Activated CD8-positive, alpha-beta memory T cell treated with anti-CD3 and anti-CD28 coated beads for 24 hours (primary cell): ENCODE results near the gene C16orf92.

ENCODE experiments used
- DNase-seq: peaks from one replicate; pipeline ENCODE4 v3.0.0-alpha.2; 2020

The C16orf92 gene

GRCh38 chr16:30063278-30063892 is 40.4 kb downstream of the C16orf92 start:
- DNase-seq, result no peak

DNA sequence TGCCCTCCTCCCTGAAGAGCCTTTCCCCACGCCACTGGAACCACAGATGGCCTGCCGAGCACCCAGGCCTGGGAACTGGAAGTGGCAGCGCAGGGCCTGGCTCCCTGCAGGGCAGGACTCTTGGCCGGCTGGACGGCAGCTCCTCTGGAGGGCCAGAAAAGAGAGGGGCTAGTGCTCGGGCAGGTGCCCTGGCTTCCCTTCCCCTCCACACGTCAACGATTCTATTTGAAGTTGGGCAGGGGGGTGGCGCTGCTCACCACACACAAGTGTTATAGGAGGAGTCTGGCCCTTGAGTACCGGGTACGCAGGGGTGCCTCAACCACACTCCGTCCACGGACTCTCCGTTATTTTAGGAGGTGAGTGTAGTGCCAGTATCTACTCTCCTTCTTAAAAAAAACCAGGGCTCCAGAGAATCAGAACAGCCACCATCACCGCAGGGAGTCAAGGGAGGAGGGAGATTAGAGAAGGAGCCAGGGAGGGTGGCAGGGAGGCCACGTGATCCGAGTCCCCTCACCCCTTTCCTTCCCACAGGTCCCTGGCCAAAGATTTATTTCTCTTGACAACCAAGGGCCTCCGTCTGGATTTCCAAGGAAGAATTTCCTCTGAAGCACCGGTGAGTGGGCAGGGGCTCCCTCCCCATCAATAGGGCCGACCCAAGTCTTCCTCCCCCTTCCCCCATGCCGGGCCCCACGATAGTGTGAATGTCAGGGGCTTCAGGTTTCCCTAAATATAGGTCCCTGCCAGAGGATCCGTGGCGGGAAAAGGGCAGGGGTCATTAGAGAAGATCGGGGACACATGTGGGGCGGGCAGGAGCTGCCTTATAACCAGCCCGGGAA is 41.1 kb downstream of the C16orf92 start:
- peak; percentile 89 for DNase-seq

DNA sequence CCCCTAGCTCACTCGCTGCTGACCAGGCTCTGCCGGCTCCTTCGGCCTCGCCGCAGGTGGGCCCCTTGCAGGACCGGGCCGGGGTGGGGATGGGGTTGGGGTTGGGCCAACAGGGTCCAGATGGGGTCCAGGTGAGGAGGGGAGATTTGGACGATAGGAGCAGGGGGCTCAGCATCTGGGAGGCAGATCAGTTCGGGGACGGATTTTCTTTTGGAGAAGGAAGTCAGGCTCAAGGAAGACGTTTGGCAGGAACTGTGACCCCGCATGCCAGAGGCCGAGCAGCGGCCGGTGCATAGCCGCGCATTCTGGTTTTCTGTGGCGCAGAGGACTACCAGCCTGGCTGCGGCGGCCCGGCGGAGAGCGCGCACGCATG is 41.7 kb downstream of the C16orf92 start:
- DNase-seq, result no peak

GRCh38 chr16:30065102-30065942 is 42.3 kb downstream of the C16orf92 start, which contains the start of gene ALDOA:
Gene ALDOA (plus strand): TSS chr16:30065760. CDS start chr16:30066898, 1,138 bp downstream.
- peak; percentile 97 for DNase-seq

- DNase-seq, result no peak
These were observed 43.2 kb downstream of the C16orf92 start for GRCh38 chr16:30065943-30066760.

DNA sequence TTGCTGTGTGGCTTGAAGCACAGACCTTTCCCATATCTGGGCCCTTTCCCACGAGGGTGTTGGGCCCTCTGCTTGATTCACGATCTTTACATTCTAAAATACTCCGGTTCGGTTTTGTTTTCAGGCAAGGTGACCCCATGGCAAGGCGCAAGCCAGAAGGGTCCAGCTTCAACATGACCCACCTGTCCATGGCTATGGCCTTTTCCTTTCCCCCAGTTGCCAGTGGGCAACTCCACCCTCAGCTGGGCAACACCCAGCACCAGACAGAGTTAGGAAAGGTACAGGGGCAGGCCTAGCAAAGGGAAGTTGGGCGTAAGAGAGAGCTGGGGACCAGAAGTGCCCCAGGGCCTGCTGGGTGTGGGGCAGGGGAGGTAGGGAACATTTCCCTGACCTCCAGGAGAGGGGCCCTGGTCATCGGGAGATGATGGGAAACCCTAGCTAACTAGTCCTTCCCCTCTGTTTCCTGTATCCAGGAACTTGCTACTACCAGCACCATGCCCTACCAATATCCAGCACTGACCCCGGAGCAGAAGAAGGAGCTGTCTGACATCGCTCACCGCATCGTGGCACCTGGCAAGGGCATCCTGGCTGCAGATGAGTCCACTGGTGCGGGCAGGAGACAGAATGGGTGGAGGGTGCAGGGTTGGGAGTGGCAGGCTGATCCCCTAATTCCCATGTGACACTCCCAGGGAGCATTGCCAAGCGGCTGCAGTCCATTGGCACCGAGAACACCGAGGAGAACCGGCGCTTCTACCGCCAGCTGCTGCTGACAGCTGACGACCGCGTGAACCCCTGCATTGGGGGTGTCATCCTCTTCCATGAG is 44.0 kb downstream of the C16orf92 start:
- DNase-seq, result no peak

- DNase-seq, result no peak
These were observed 44.6 kb downstream of the C16orf92 start for GRCh38 chr16:30067584-30067916.

- DNase-seq, result no peak
These were observed 45.3 kb downstream of the C16orf92 start for GRCh38 chr16:30068333-30068732.

DNA sequence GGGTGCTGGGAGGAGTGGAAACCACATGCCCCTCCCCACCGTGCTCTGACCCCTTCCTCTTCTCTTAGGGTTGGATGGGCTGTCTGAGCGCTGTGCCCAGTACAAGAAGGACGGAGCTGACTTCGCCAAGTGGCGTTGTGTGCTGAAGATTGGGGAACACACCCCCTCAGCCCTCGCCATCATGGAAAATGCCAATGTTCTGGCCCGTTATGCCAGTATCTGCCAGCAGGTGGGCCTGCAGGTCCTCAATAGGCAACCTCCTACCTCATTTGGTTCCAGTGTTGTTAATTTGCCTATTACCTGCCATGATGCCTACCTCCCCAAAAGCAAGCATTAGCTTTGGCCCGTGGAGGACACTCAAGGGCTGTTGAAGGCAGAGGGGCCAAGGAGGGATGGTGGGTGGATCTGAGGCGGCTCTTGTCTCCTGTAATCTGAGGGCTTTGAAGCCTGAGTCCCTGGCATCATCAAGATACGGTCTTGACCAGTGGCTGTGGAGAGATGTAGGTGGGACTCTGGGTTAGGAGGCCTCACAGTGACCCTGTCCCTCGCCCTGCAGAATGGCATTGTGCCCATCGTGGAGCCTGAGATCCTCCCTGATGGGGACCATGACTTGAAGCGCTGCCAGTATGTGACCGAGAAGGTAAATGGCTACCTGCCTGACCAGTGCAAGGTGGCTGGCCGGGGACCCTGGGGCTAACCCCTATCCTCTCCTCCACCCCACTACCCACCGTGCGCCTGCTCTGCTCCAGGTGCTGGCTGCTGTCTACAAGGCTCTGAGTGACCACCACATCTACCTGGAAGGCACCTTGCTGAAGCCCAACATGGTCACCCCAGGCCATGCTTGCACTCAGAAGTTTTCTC is 46.0 kb downstream of the C16orf92 start:
- no peak for DNase-seq

DNA sequence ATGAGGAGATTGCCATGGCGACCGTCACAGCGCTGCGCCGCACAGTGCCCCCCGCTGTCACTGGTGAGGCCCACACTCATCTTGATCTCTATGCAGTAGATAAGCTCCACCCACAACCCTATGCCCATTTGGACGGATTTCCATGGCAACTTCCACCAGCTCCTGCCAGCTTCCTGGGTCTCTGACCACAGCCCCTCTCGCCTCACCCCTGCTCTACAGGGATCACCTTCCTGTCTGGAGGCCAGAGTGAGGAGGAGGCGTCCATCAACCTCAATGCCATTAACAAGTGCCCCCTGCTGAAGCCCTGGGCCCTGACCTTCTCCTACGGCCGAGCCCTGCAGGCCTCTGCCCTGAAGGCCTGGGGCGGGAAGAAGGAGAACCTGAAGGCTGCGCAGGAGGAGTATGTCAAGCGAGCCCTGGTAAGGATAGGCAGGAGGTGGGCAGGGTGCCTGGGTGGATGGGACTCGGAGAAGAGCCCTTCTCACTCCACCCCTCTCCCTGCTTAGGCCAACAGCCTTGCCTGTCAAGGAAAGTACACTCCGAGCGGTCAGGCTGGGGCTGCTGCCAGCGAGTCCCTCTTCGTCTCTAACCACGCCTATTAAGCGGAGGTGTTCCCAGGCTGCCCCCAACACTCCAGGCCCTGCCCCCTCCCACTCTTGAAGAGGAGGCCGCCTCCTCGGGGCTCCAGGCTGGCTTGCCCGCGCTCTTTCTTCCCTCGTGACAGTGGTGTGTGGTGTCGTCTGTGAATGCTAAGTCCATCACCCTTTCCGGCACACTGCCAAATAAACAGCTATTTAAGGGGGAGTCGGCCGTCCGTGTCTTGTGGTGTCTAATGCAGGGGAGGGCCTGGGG is 46.8 kb downstream of the C16orf92 start:
- no peak for DNase-seq

DNA sequence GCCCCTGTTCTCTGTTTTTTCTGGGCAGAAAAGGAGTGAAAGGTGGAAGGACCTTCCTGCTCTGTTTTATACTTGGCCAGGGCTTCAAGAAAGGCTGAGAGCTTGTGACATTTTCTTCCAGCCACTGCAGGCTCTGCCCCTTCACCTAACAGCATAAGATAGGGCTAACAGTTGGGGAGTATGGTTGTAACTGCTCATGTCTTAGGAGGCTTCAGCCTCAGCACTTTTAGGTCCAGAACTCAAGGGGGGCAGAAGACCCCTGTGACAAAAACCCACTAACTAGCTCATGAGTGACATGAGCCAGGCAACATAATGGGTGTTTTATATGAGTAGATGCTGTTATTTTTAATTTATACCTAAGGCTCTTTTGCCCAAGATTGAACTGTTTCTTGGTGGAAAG is 47.5 kb downstream of the C16orf92 start:
- no peak for DNase-seq
